GM12878 (cell line): Measurements from ENCODE around the gene PLB1. TPM values are rescaled to one million over a fixed set of nuclear protein-coding genes. Genes with fewer than 3 reads are reported as not detected.

Experiments used
- ATAC-seq: fragments of 200-7000 bp; cut with Tn5 transposase; 3 replicates; pipeline ENCODE4 v1.9.1; 2020; ENCODE audit warnings: mild to moderate bottlenecking, moderate library complexity
- BruUV-seq: library from RNA; stranded (reverse); fragments of 400-500 nt; replicated peaks from 2 replicates; lab custom pipeline; 2021; lab: Mats Ljungman, UMichigan
- CTCF ChIA-PET: fragments of 300-600 bp; sonication (Branson Sonifier 250); formaldehyde crosslinking; extraction: SDS; loops from one replicate; lab custom pipeline; 2021; ENCODE audit warnings: inconsistent platforms; lab: Yijun Ruan, JAX
- POLR2A ChIA-PET: fragments of 350-600 bp; formaldehyde crosslinking; extraction: SDS; loops from one replicate; lab custom pipeline; 2021; ENCODE audit warnings: inconsistent platforms; lab: Charles Lee
- RAD21 ChIA-PET: fragments of 300-600 bp; sonication (Branson Sonifier 250); formaldehyde crosslinking; loops from one replicate; lab custom pipeline; 2023; ENCODE audit warnings: antibody characterized with exemption; ENCODE audit not compliant: unreplicated experiment; lab: Charles Lee
- SMC1A ChIA-PET: fragments of 300-600 bp; sonication (Branson Sonifier 250); formaldehyde crosslinking; loops from one replicate; lab custom pipeline; 2023; ENCODE audit not compliant: unreplicated experiment, uncharacterized antibody; lab: Charles Lee
- DNase-seq: peaks from one replicate; pipeline ENCODE4 v3.0.0-alpha.2; 2011; ENCODE audit warnings: low read depth, low spot score
- FAIRE-seq: peaks from 3 replicates; lab custom pipeline; 2011; peaks lifted over from hg19 to GRCh38; lab: Jason Lieb, UNC
- H2AFZ ChIP-seq: 2 replicates; pipeline ENCODE4 v1.6.0; 2011; ENCODE audit warnings: low read depth, low read length, control low read depth; ENCODE audit not compliant: control insufficient read depth
- H3K27ac ChIP-seq: 2 replicates; pipeline ENCODE4 v1.5.1; 2011; ENCODE audit warnings: control low read depth; ENCODE audit not compliant: control insufficient read depth, insufficient read depth
- H3K27me3 ChIP-seq, 2 experiments: replicated peaks in 1 of 2; 2 replicates each; pipeline versions ENCODE4 v1.6.0 to v1.6.1; 2011; ENCODE audit warnings: low read length in 1 of 2; ENCODE audit not compliant: control insufficient read depth in 2 of 2, insufficient read depth in 2 of 2
- H3K36me3 ChIP-seq, 2 experiments: 2 replicates each; pipeline ENCODE4 v1.5.1; 2011; ENCODE audit warnings: low read length in 1 of 2; ENCODE audit not compliant: control insufficient read depth in 2 of 2, insufficient read depth in 2 of 2
- H3K4me1 ChIP-seq: 2 replicates; pipeline ENCODE4 v1.6.1; 2011; ENCODE audit warnings: mild to moderate bottlenecking, low read length, moderate library complexity, mixed read lengths; ENCODE audit not compliant: control insufficient read depth, insufficient read depth
- H3K4me2 ChIP-seq: 2 replicates; pipeline ENCODE4 v1.6.0; 2011; ENCODE audit warnings: control low read depth; ENCODE audit not compliant: control insufficient read depth, insufficient read depth
- H3K4me3 ChIP-seq: fragments of 200-600 bp; sonication (generic); 2 replicates; pipeline ENCODE4 v1.5.1; 2016
- H3K79me2 ChIP-seq: 2 replicates; pipeline ENCODE4 v1.6.0; 2011; ENCODE audit warnings: low read length; ENCODE audit not compliant: control insufficient read depth, insufficient read depth
- H3K9ac ChIP-seq: 2 replicates; pipeline ENCODE4 v1.8.0; 2011; ENCODE audit warnings: low read length, control low read depth, mixed read lengths; ENCODE audit not compliant: control insufficient read depth, insufficient read depth
- H3K9me3 ChIP-seq: replicated peaks from 3 replicates; pipeline ENCODE4 v1.5.1; 2011; ENCODE audit warnings: mild to moderate bottlenecking, low read length; ENCODE audit not compliant: control insufficient read depth, insufficient read depth
- H4K20me1 ChIP-seq: 2 replicates; pipeline ENCODE4 v1.6.0; 2011; ENCODE audit not compliant: control insufficient read depth, insufficient read depth
- IRF5 ChIP-seq: fragments of 450-650 bp; IDR thresholded peaks from 2 replicates; pipeline ENCODE4 v1.6.1; 2017; ENCODE audit warnings: borderline replicate concordance
- JUNB ChIP-seq: IDR thresholded peaks from 2 replicates; pipeline ENCODE4 v1.6.1; 2016; ENCODE audit warnings: antibody characterized with exemption, mild to moderate bottlenecking
- WGBS: methylation state at CpG from one replicate; pipeline ENCODE4 v1.1.6; 2016; ENCODE audit warnings: low lambda C conversion rate; ENCODE audit not compliant: insufficient replicate concordance, insufficient coverage; ENCODE audit errors: missing lambda C conversion rate; 5-methylcytosine and 5-hydroxymethylcytosine counted together
- in situ Hi-C: fragments of 300-500 bp; cut with MboI; formaldehyde crosslinking; loops from 9 replicates; pipeline ENCODE4 v1.14.3; 2018; ENCODE audit warnings: mixed read lengths
- intact Hi-C: fragments of 100-400 bp; cut with micrococcal nuclease; formaldehyde crosslinking; loops from one replicate; pipeline ENCODE4 v1.14.2; 2022; ENCODE audit not compliant: unreplicated experiment
- polyA plus RNA-seq, 11 experiments: library from polyadenylated mRNA; depleted of rRNA in 4 of 11; unstranded in 6 of 11; stranded (reverse) in 5 of 11; fragments of >200 nt; fragmentation: Nextera tagmentation in 4 of 11; fragmentation: Illumina TruSeq in 1 of 11; extraction: Ambion mirVana in 4 of 11; extraction: Trizol in 1 of 11; gene quantifications; 1 replicate in 1 of 11; 2 replicates in 10 of 11; pipeline versions ENCODE4 v1.2.1 to v1.2.3, GENCODE V29; 2011 to 2016; ENCODE audit warnings: inconsistent platforms in 2 of 11, missing spikeins in 2 of 11, low read depth in 1 of 11
- total RNA-seq, 4 experiments: library from RNA; depleted of rRNA in 3 of 4; stranded (reverse); fragments of >200 nt in 3 of 4; fragmentation: Illumina TruSeq in 1 of 4; extraction: Trizol in 1 of 4; gene quantifications; 2 replicates each; pipeline versions ENCODE4 v1.2.1 to v1.2.3, GENCODE V29; 2013 to 2021
- TF ChIP-seq, protein P1 (sequence below): fragments of 150-350 bp; IDR thresholded peaks from 2 replicates; pipeline ENCODE4 v1.6.1; 2016; ENCODE audit warnings: low read depth, low read length

The PLB1 gene
- total and polyA plus RNA-seq, 10 of the 15 experiments (the other 5 are each of a cell fraction or from before 2014, with no cell fraction given), result 0.03 to 0.49 (median 0.28) TPM

DNA sequence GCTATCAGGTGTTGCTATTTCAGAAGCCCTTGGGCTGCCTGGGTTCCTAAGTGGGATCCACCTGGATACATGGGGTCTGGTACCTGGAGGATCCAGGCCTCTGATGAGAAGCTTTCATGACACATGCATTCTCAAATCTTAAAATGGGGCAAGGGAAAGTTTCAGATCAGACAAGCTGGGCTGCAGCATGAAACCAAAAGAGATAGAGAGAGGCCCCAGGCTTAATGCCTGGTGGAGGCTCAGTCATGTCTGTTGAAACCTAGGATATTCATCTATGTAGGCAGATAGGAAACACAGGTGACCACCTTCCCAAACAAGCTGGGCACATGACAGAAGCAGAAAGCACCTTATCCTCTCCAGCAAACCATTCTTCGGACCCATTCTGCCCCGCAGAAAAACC, 18.8 kb upstream of the PLB1 start:
- no peak for ATAC-seq
- Histone ChIP-seq H3K9ac (no peak overlapping the region), H4K20me1 (no peaks in the 10 kb centered on the region), H3K36me3 (no peaks in the 10 kb centered on the region), H3K79me2 (no peaks in the 10 kb centered on the region), H3K27ac (no peak overlapping the region), H3K27me3 (peaks cover 0 to 2% of the 10 kb centered on the region in 2 experiments; a peak in 2 of 4 replicates), H3K4me2 (no peak overlapping the region), H3K9me3 (no peaks in the 10 kb centered on the region), H3K4me3 (no peak overlapping the region), H2AFZ (no peak overlapping the region; the same call in 1 of the 2 replicates), H3K4me1 (peaks cover 4% of the 10 kb centered on the region)
- SMC1A ChIA-PET, result interaction anchor here (1.0 kb wide), 1 partner anchor 322 kb away, joined by 3 read pairs; no protein-coding TSS in a partner anchor
- intact Hi-C loops (no loop called here), in situ Hi-C loops (no loop called here)
- FAIRE-seq, result no peak
- CTCF ChIA-PET, result no interaction called here
- TF ChIP-seq, protein P1, sequence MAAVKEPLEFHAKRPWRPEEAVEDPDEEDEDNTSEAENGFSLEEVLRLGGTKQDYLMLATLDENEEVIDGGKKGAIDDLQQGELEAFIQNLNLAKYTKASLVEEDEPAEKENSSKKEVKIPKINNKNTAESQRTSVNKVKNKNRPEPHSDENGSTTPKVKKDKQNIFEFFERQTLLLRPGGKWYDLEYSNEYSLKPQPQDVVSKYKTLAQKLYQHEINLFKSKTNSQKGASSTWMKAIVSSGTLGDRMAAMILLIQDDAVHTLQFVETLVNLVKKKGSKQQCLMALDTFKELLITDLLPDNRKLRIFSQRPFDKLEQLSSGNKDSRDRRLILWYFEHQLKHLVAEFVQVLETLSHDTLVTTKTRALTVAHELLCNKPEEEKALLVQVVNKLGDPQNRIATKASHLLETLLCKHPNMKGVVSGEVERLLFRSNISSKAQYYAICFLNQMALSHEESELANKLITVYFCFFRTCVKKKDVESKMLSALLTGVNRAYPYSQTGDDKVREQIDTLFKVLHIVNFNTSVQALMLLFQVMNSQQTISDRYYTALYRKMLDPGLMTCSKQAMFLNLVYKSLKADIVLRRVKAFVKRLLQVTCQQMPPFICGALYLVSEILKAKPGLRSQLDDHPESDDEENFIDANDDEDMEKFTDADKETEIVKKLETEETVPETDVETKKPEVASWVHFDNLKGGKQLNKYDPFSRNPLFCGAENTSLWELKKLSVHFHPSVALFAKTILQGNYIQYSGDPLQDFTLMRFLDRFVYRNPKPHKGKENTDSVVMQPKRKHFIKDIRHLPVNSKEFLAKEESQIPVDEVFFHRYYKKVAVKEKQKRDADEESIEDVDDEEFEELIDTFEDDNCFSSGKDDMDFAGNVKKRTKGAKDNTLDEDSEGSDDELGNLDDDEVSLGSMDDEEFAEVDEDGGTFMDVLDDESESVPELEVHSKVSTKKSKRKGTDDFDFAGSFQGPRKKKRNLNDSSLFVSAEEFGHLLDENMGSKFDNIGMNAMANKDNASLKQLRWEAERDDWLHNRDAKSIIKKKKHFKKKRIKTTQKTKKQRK, result no peak
- TF ChIP-seq IRF5, result no peak
- no peak for TF ChIP-seq JUNB
- WGBS, result 0% methylated on average over 2 of the region's 2 CpGs
- RAD21 ChIA-PET, result no interaction called here
- DNase-seq, result no peak
- POLR2A ChIA-PET, result no interaction called here
- BruUV-seq, result no TSS peak
